DMS 273 (cell line): ENCODE measurements around the gene DBF4B.

ENCODE experiments used
- DNase-seq: peaks from one replicate; lab custom pipeline; 2025; ENCODE audit not compliant: unreplicated experiment; lab: John Stamatoyannopoulos, UW

The DBF4B gene

GRCh38 chr17:44776628-44777393, 68.3 kb downstream of the DBF4B start:
- no peak for DNase-seq

GRCh38 chr17:44777394-44778348, 69.2 kb downstream of the DBF4B start:
- no peak for DNase-seq

GRCh38 chr17:44778656-44779210, 70.3 kb downstream of the DBF4B start:
- no peak for DNase-seq

- peak; percentile 95 for DNase-seq
Measured at GRCh38 chr17:44779211-44780025, 71.0 kb downstream of the DBF4B start.

- no peak for DNase-seq
Measured at GRCh38 chr17:44780161-44780560, 71.7 kb downstream of the DBF4B start.

- DNase-seq = no peak
Measured at GRCh38 chr17:44780845-44781480, 72.5 kb downstream of the DBF4B start.

GRCh38 chr17:44781551-44782325, 73.3 kb downstream of the DBF4B start:
- DNase-seq = no peak

- no peak for DNase-seq
Measured at GRCh38 chr17:44782326-44782850, 73.9 kb downstream of the DBF4B start.

- no peak for DNase-seq
Measured at GRCh38 chr17:44785921-44786320, 77.5 kb downstream of the DBF4B start.

GRCh38 chr17:44786551-44787081, 78.2 kb downstream of the DBF4B start:
- DNase-seq = peak; percentile 70

GRCh38 chr17:44787271-44787940, 78.9 kb downstream of the DBF4B start:
- no peak for DNase-seq

- DNase-seq = no peak
Measured at GRCh38 chr17:44788139-44788538, 79.7 kb downstream of the DBF4B start.

GRCh38 chr17:44792276-44792675, 83.8 kb downstream of the DBF4B start:
- DNase-seq = no peak

GRCh38 chr17:44793885-44794842, 85.7 kb downstream of the DBF4B start:
- DNase-seq = no peak

- no peak for DNase-seq
Measured at GRCh38 chr17:44794851-44795413, 86.5 kb downstream of the DBF4B start.

- DNase-seq = no peak
Measured at GRCh38 chr17:44795421-44795820, 87.0 kb downstream of the DBF4B start.

- DNase-seq = no peak
Measured at GRCh38 chr17:44795928-44796327, 87.5 kb downstream of the DBF4B start.
